Measurements from ENCODE around the gene LSM3. TPM values are rescaled to one million over a fixed set of nuclear protein-coding genes. Genes with fewer than 3 reads are reported as not detected.
A peak's percentile ranks its signal among the peaks of the same experiment; 100 is the strongest.

LSM3 gene
- total RNA-seq, 4 donors from 2014 or later = 11.6 to 16.8 (median 14.2) TPM

- in situ Hi-C loops (cut with MboI; ENCODE audit: low sequenced_read_pairs in 4 of 4) (no loop called here), intact Hi-C loops (cut with DNase I; ENCODE audit: low total_unique reads) (no loop called here)
- Histone ChIP-seq H3K27ac (no peak overlapping the region), H3K9me3 (no peaks in the 10 kb centered on the region), H3K36me3 (no peaks in the 10 kb centered on the region), H3K27me3 (no peaks in the 10 kb centered on the region), H3K4me3 (no peak overlapping the region), H3K4me1 (no peaks in the 10 kb centered on the region)
- TF ChIP-seq POLR2A (IDR thresholded peaks at IDR 0.05) (no peak), CTCF (IDR thresholded peaks at IDR 0.05 in 4 of 5, conservative IDR thresholded peaks at IDR 0.05 in 1 of 5) (no peak)
- DNase-seq (no peak), ATAC-seq (no peak)
These were observed 33.4 kb downstream of the LSM3 start for GRCh38 chr3:14212032-14212431.

GRCh38 chr3:14213066-14213774 lies 34.6 kb downstream of the LSM3 start:
- in situ Hi-C loops (cut with MboI; ENCODE audit: low sequenced_read_pairs in 4 of 4) (no loop called here), intact Hi-C loops (cut with DNase I; ENCODE audit: low total_unique reads) (no loop called here)
- Histone ChIP-seq H3K9me3 (no peaks in the 10 kb centered on the region), H3K4me3 (no peak overlapping the region), H3K27me3 (no peaks in the 10 kb centered on the region), H3K36me3 (no peaks in the 10 kb centered on the region), H3K27ac (no peak overlapping the region), H3K4me1 (no peaks in the 10 kb centered on the region)
- ATAC-seq (no peak), DNase-seq (no peak)
- TF ChIP-seq CTCF (IDR thresholded peaks at IDR 0.05 in 4 of 5, conservative IDR thresholded peaks at IDR 0.05 in 1 of 5) (no peak), POLR2A (IDR thresholded peaks at IDR 0.05) (no peak)

GRCh38 chr3:14214764-14215163 lies 36.1 kb downstream of the LSM3 start:
- Histone ChIP-seq H3K4me3 (no peak overlapping the region), H3K4me1 (no peaks in the 10 kb centered on the region), H3K9me3 (no peaks in the 10 kb centered on the region), H3K27me3 (no peaks in the 10 kb centered on the region), H3K27ac (no peak overlapping the region), H3K36me3 (no peaks in the 10 kb centered on the region)
- TF ChIP-seq POLR2A (IDR thresholded peaks at IDR 0.05) = no peak
- TF ChIP-seq CTCF (IDR thresholded peaks at IDR 0.05 in 4 of 5, conservative IDR thresholded peaks at IDR 0.05 in 1 of 5) = no peak
- intact Hi-C loops (cut with DNase I; ENCODE audit: low total_unique reads) = no loop called here
- in situ Hi-C loops (cut with MboI; ENCODE audit: low sequenced_read_pairs in 4 of 4) = no loop called here
- no peak for DNase-seq
- no peak for ATAC-seq

GRCh38 chr3:14216257-14217048 lies 37.8 kb downstream of the LSM3 start:
- no peaks in the 10 kb centered on the region for H3K9me3 ChIP-seq
- no peaks in the 10 kb centered on the region for H3K4me1 ChIP-seq
- H3K4me3 ChIP-seq = peak overlapping the region in 3 of 4 donors; percentile 13 to 58 (median 38)
- in situ Hi-C loops (cut with MboI; ENCODE audit: low sequenced_read_pairs in 4 of 4) = no loop called here
- peak overlapping the region in 1 of 4 donors; percentile 66 for H3K27ac ChIP-seq
- H3K36me3 ChIP-seq = no peaks in the 10 kb centered on the region
- no peaks in the 10 kb centered on the region for H3K27me3 ChIP-seq
- TF ChIP-seq CTCF (IDR thresholded peaks at IDR 0.05 in 4 of 5, conservative IDR thresholded peaks at IDR 0.05 in 1 of 5) (peak in 3 of 5 experiments; percentile 17 to 63 (median 57)), POLR2A (IDR thresholded peaks at IDR 0.05) (peak in 1 of 2 donors; percentile 40)
- DNase-seq = no peak
- ATAC-seq = peak; percentile 30 to 66
- intact Hi-C loops (cut with DNase I; ENCODE audit: low total_unique reads) = no loop called here

All from gastrocnemius medialis (tissue), 4 donors.